Endodermal cell (in vitro differentiated cells): ENCODE results near the gene SOX5. TPM values are rescaled to one million over a fixed set of nuclear protein-coding genes. Genes with fewer than 3 reads are reported as not detected.

Experiments
- DNase-seq: peaks from one replicate; pipeline ENCODE4 v3.0.0-alpha.2; 2017
- H3K27ac ChIP-seq: 2 replicates; pipeline ENCODE4 v1.5.1; 2013; ENCODE audit warnings: mild to moderate bottlenecking, low read depth, low read length, moderate library complexity
- H3K27me3 ChIP-seq: 2 replicates; pipeline ENCODE4 v1.6.1; 2013; ENCODE audit warnings: mild to moderate bottlenecking, low read length, moderate library complexity; ENCODE audit not compliant: insufficient read depth, control insufficient read depth, poor library complexity, severe bottlenecking
- H3K36me3 ChIP-seq: 2 replicates; pipeline ENCODE4 v1.7.0; 2013; ENCODE audit warnings: mild to moderate bottlenecking, low read length, moderate library complexity; ENCODE audit not compliant: control insufficient read depth, insufficient read depth
- H3K4me1 ChIP-seq: one replicate; pipeline ENCODE4 v1.7.0; 2013; ENCODE audit warnings: low read length; ENCODE audit not compliant: control insufficient read depth, insufficient read depth
- H3K4me3 ChIP-seq: 2 replicates; pipeline ENCODE4 v1.5.1; 2013; ENCODE audit warnings: mild to moderate bottlenecking, low read length, moderate library complexity
- H3K9ac ChIP-seq: 2 replicates; pipeline ENCODE4 v1.6.1; 2013; ENCODE audit warnings: mild to moderate bottlenecking, low read length, moderate library complexity; ENCODE audit not compliant: poor library complexity, severe bottlenecking; ENCODE audit errors: extremely low read depth
- H3K9me3 ChIP-seq: 2 replicates; pipeline ENCODE4 v1.6.1; 2013; ENCODE audit warnings: mild to moderate bottlenecking, low read length, moderate library complexity; ENCODE audit not compliant: control insufficient read depth
- H3K27ac Mint-ChIP-seq: 2 replicates; pipeline ENCODE4 v1.8.0; 2020; ENCODE audit warnings: mixed read lengths
- H3K27me3 Mint-ChIP-seq: 2 replicates; pipeline ENCODE4 v1.8.0; 2021; ENCODE audit warnings: mild to moderate bottlenecking, mixed read lengths; ENCODE audit not compliant: insufficient read depth
- H3K36me3 Mint-ChIP-seq: 2 replicates; pipeline ENCODE4 v1.8.0; 2020; ENCODE audit warnings: low read depth, mixed read lengths
- H3K4me1 Mint-ChIP-seq: 2 replicates; pipeline ENCODE4 v1.8.0; 2020; ENCODE audit warnings: mixed read lengths
- H3K4me3 Mint-ChIP-seq: 2 replicates; pipeline ENCODE4 v1.8.0; 2020; ENCODE audit warnings: mild to moderate bottlenecking, moderate library complexity, mixed read lengths
- H3K9me3 Mint-ChIP-seq: 2 replicates; pipeline ENCODE4 v1.8.0; 2020; ENCODE audit warnings: mild to moderate bottlenecking, mixed read lengths
- CTCF ChIP-seq: fragments of 200-600 bp; sonication (generic); conservative IDR thresholded peaks from 2 replicates; pipeline ENCODE4 v1.5.0; 2021; ENCODE audit warnings: antibody characterized with exemption, mild to moderate bottlenecking
- WGBS, 2 experiments: methylation state at CpG; one replicate each; pipeline versions ENCODE4 v1.1.5 to v1.1.7; 2013; ENCODE audit warnings: missing lambda C conversion rate in 2 of 2, mixed read lengths in 1 of 2; ENCODE audit not compliant: insufficient coverage in 1 of 2, insufficient read length in 1 of 2; 5-methylcytosine and 5-hydroxymethylcytosine counted together
- total RNA-seq, 2 donors: library from RNA; stranded (reverse); fragmentation: NEBNext Ultra II Directional in 1 of 2; extraction: Animal tissue kit (Norgen Biotek cat#: 25700) in 1 of 2; gene quantifications; 2 replicates in 1 of 2; 3 replicates in 1 of 2; pipeline ENCODE4 v1.2.1, GENCODE V29; 2021

Gene SOX5
- total RNA-seq, 2 donors from 2014 or later = 6.8 to 30.7 TPM

- H3K27me3 Mint-ChIP-seq = no peaks in the 10 kb centered on the region
These were observed 277.6 kb downstream of the SOX5 start for GRCh38 chr12:23671881-23672280.

GRCh38 chr12:23670684-23671083, 278.8 kb downstream of the SOX5 start:
- DNase-seq = no peak
- no peaks in the 10 kb centered on the region for H3K27me3 ChIP-seq
- no peaks in the 10 kb centered on the region for H3K4me1 ChIP-seq
- H3K27me3 Mint-ChIP-seq = no peaks in the 10 kb centered on the region
- no peak overlapping the region for H3K27ac Mint-ChIP-seq
- no peaks in the 10 kb centered on the region for H3K9me3 ChIP-seq
- WGBS, 2 experiments = 91 to 94% methylated on average over 2 of the region's 2 CpGs
- no peak for TF ChIP-seq CTCF
- H3K27ac ChIP-seq = no peak overlapping the region
- H3K9ac ChIP-seq = no peak overlapping the region
- no peaks in the 10 kb centered on the region for H3K36me3 ChIP-seq
- H3K4me1 Mint-ChIP-seq = peaks cover 26% of the 10 kb centered on the region
- H3K36me3 Mint-ChIP-seq = no peaks in the 10 kb centered on the region
- no peaks in the 10 kb centered on the region for H3K9me3 Mint-ChIP-seq
- H3K4me3 ChIP-seq = no peak overlapping the region
- no peak overlapping the region for H3K4me3 Mint-ChIP-seq

More at GRCh38 chr12:23671881-23672280, 277.6 kb downstream of the SOX5 start:
- Mint-ChIP-seq H3K4me1 (peaks cover 16% of the 10 kb centered on the region), H3K27ac (no peak overlapping the region), H3K4me3 (no peak overlapping the region), H3K9me3 (no peaks in the 10 kb centered on the region), H3K36me3 (no peaks in the 10 kb centered on the region)
- Histone ChIP-seq H3K36me3 (no peaks in the 10 kb centered on the region), H3K9ac (no peak overlapping the region), H3K4me1 (no peaks in the 10 kb centered on the region), H3K4me3 (no peak overlapping the region), H3K9me3 (no peaks in the 10 kb centered on the region), H3K27ac (no peak overlapping the region), H3K27me3 (no peaks in the 10 kb centered on the region)
- TF ChIP-seq CTCF = peak; percentile 32
- DNase-seq = no peak
- WGBS, 2 experiments = 92 to 95% methylated on average over 3 of the region's 3 CpGs

- H3K27ac ChIP-seq = no peak overlapping the region
- no peak overlapping the region for H3K27ac Mint-ChIP-seq
- no peak for TF ChIP-seq CTCF
These were observed 279.8 kb downstream of the SOX5 start for GRCh38 chr12:23669691-23670090.

More at GRCh38 chr12:23669691-23670090, 279.8 kb downstream of the SOX5 start:
- no peak overlapping the region for H3K4me3 Mint-ChIP-seq
- H3K27me3 Mint-ChIP-seq = no peaks in the 10 kb centered on the region
- WGBS, 2 experiments = 94 to 96% methylated on average over 4 to 6 of the region's 6 CpGs
- Histone ChIP-seq H3K9me3 (no peaks in the 10 kb centered on the region), H3K27me3 (no peaks in the 10 kb centered on the region), H3K4me3 (no peak overlapping the region), H3K36me3 (no peaks in the 10 kb centered on the region), H3K4me1 (no peaks in the 10 kb centered on the region), H3K9ac (no peak overlapping the region)
- H3K36me3 Mint-ChIP-seq = no peaks in the 10 kb centered on the region
- no peak for DNase-seq
- peaks cover 36% of the 10 kb centered on the region for H3K4me1 Mint-ChIP-seq
- H3K9me3 Mint-ChIP-seq = no peaks in the 10 kb centered on the region
